ENCODE data around the gene GALNT10. TPM values are rescaled to one million over a fixed set of nuclear protein-coding genes. Genes with fewer than 3 reads are reported as not detected.
A peak's percentile ranks its signal among the peaks of the same experiment; 100 is the strongest.

GALNT10 gene
- total RNA-seq, 1 donor = 46.5 TPM

DNA sequence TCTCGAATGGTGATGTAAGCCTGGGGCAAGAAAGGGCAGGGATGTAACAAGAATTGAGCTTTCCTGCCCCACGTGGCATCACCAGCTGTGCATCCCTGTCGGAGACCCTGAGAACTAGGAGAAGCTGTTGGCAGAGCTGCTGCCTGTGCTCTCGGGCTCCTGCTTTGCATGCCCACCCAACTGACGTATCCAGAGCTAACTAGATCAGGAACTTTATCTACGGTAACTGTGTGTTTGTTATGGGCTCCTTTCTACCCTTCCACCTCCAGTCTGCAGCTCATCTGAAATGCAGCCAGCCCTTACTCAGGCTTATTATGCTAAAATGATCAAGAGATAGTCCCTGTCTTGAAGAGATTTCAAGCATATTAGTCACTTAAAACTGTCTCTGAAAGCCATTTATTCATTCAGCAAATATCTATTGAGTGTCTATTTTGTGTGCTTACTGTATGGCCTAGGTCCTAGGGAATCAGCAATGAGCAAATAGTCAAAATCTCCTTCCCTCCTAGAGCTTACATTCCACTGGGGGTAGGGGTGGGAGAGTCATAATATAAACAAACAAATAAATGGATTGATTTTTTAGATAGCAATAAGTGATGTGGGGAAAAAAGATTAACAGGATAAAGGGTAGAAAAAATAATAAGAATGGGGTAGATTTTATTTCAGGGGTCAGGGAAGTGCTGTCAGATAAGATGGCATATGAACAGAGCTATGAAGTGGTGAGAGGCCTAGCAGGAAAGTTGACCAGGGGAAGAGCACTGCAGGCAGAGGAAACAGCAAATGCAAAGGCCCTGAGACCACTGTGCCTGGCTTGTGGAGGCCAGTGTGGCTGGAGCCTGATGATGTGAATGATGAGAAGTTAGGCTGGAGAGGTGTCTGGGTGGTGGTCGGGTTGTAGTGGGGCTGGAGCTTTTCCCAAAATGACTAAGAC is 118.2 kb downstream of the GALNT10 start:
- H3K4me3 ChIP-seq (ENCODE audit: low read depth, low read length) = no peak overlapping the region
- TF ChIP-seq CTCF (IDR thresholded peaks at IDR 0.05; ENCODE audit: insufficient read depth, low read length) = no peak
- DNase-seq (ENCODE audit: low read depth) = peak; percentile 60

GRCh38 chr5:154309371-154309745 is 118.8 kb downstream of the GALNT10 start:
- H3K4me3 ChIP-seq (ENCODE audit: low read depth, low read length) = no peak overlapping the region
- peak; percentile 65 for DNase-seq (ENCODE audit: low read depth)
- no peak for TF ChIP-seq CTCF (IDR thresholded peaks at IDR 0.05; ENCODE audit: insufficient read depth, low read length)

GRCh38 chr5:154309805-154310204 is 119.3 kb downstream of the GALNT10 start:
- no peak for DNase-seq (ENCODE audit: low read depth)
- no peak for TF ChIP-seq CTCF (IDR thresholded peaks at IDR 0.05; ENCODE audit: insufficient read depth, low read length)
- H3K4me3 ChIP-seq (ENCODE audit: low read depth, low read length) = no peak overlapping the region

- no peak overlapping the region for H3K4me3 ChIP-seq (ENCODE audit: low read depth, low read length)
- DNase-seq (ENCODE audit: low read depth) = no peak
- no peak for TF ChIP-seq CTCF (IDR thresholded peaks at IDR 0.05; ENCODE audit: insufficient read depth, low read length)
Measured at GRCh38 chr5:154311362-154311761, 120.8 kb downstream of the GALNT10 start.

GRCh38 chr5:154312000-154312399 is 121.5 kb downstream of the GALNT10 start:
- H3K4me3 ChIP-seq (ENCODE audit: low read depth, low read length) = no peak overlapping the region
- no peak for DNase-seq (ENCODE audit: low read depth)
- TF ChIP-seq CTCF (IDR thresholded peaks at IDR 0.05; ENCODE audit: insufficient read depth, low read length) = no peak

- no peak overlapping the region for H3K4me3 ChIP-seq (ENCODE audit: low read depth, low read length)
- TF ChIP-seq CTCF (IDR thresholded peaks at IDR 0.05; ENCODE audit: insufficient read depth, low read length) = no peak
- DNase-seq (ENCODE audit: low read depth) = peak; percentile 70
Measured at GRCh38 chr5:154312576-154312975, 122.0 kb downstream of the GALNT10 start.

All from fibroblast of the aortic adventitia (primary cell).